Measurements from ENCODE around the gene PLEKHA7.

- TF ChIP-seq, protein P1, sequence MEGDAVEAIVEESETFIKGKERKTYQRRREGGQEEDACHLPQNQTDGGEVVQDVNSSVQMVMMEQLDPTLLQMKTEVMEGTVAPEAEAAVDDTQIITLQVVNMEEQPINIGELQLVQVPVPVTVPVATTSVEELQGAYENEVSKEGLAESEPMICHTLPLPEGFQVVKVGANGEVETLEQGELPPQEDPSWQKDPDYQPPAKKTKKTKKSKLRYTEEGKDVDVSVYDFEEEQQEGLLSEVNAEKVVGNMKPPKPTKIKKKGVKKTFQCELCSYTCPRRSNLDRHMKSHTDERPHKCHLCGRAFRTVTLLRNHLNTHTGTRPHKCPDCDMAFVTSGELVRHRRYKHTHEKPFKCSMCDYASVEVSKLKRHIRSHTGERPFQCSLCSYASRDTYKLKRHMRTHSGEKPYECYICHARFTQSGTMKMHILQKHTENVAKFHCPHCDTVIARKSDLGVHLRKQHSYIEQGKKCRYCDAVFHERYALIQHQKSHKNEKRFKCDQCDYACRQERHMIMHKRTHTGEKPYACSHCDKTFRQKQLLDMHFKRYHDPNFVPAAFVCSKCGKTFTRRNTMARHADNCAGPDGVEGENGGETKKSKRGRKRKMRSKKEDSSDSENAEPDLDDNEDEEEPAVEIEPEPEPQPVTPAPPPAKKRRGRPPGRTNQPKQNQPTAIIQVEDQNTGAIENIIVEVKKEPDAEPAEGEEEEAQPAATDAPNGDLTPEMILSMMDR (conservative IDR thresholded peaks at IDR 0.05; ENCODE audit: low read depth, low read length): no peak
- no peak for TF ChIP-seq EZH2 (IDR thresholded peaks at IDR 0.05; ENCODE audit: borderline replicate concordance, low read depth, low read length, poor library complexity, severe bottlenecking)
Observed at GRCh38 chr11:16783321-16783801, 230.9 kb downstream of the PLEKHA7 start.
